GM21447 (cell line): ENCODE results near the gene TNFAIP2.
A peak's percentile ranks its signal among the peaks of the same experiment; 100 is the strongest.

Experiments used
- ATAC-seq: cut with Tn5 transposase; IDR thresholded peaks from one replicate; pipeline ENCODE4 v1.9.1; 2021; ENCODE audit not compliant: unreplicated experiment

TNFAIP2 gene

DNA sequence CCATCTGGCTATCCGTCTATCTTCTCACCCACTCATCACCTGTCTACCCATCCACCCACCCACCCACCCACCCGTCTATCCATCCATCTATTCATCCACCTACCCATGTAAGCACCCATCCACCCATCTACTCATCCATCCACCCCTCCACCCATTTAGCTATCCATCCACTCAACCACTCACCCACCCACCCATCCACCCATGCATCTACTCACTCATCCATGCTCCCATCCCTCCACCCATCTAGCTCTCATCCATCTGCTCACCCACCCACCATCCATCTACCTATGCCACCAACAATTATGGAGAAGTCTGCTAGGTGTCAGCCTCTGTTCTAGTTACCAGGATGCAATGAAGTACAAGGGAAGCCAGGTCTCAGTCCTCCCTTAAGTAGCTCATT is 11.1 kb downstream of the TNFAIP2 start:
- ATAC-seq, result no peak

DNA sequence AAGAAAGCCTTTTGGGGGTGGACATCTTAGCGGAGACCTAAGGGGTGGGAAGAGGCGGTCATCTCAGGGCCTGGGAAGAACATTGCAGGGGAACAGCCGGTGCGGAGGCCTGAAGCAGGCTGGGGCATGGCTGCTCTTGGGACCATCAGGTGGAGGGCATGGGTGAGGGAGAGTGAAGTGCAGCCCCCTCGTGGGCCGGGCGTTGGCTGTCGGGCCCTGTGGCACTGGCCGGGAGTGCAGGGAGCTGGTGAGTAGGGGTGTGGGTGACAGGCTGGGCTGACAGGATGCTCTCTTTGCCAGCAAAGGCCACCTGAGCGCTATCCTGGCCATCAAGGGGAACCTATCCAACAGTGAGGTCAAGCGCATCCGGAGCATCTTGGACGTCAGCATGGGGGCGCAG is 11.7 kb downstream of the TNFAIP2 start:
- ATAC-seq, result no peak

DNA sequence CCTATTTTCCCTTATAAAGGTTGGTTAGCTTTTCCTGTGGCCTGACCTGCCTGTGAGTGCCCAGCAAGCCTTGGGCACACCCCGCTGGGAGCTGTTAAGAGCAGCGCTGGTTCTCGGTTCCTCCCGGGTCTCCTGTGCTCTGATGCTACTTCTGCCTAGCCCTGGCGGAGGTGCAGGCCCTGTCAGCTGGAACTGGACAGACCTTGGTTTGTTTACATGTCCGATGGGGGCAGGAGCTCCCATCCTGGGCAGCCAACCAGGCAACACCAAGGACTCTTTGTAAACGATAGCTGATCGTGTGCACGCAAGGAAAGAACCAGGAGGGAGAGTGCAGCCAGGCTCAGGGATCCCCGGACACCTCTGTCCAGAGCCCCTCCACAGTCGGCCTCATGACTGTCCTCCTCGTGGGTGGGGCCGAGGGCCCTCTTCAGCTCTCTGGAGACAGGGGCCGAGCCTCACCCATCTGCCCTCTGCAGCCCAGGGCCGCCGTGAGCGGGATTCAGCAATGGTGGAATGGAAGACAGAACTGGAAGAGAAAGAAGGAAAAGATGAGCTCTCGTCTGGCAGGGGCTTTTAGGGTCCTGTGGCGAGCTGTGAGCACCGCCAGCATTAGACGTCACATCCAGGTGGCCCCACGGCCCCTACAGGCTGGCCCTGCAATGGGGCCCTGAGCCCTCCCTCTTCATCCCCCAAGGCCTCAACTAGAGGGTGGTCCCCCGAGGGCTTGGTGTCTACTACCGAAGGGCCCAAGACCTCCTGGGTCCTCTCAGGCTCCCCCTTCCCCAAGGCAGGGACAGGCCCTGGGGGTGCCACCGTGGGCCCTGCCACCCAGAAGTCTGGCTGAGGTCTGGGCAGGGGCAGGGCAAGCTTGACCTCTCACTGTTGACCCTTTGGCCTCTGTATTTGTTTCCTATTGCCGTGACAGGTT is 12.3 kb downstream of the TNFAIP2 start:
- ATAC-seq, result no peak

GRCh38 chr14:103136388-103137271 is 13.4 kb downstream of the TNFAIP2 start:
- ATAC-seq, result no peak

GRCh38 chr14:103137689-103138300 is 14.5 kb downstream of the TNFAIP2 start:
- no peak for ATAC-seq

- ATAC-seq, result no peak
These were observed 15.3 kb downstream of the TNFAIP2 start for GRCh38 chr14:103138301-103139131.

- ATAC-seq, result no peak
These were observed 16.1 kb downstream of the TNFAIP2 start for GRCh38 chr14:103139132-103140025.

DNA sequence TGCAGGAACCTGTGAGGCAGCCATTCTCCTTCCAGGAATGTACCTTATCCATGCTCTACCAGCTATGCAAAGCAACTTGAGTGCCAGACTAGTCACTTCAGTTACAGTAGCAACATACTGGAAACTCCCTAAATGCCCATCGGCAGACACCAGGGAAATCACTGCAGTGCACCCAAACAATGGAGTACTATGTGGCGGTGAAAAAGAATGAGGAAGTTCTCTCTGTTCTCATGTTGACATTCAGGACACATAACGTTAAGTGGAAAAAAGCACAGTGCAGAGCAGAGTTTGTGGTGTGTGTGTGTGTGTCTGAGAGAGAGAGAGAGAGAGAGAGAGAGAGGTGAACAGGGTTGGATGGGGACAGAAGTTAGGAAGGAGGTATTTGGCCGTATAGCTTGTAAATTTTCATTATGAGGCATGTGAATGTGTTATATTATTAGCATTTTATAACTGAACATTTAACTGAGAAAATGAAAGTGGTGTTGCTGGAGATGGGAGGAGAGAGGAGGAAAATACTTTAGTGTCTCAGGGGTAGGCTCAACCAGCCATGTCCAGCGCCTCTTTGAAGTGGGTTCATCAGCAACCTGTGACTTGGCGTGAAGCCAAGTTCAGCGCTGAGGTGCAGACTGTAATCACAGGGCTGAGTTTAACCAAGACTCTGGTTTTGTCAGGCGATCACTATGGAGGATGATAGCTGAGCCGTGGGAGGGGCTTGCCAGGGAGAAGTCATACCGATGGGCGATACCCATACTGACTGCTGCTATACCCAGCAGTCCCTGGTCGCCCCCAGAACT is 17.3 kb downstream of the TNFAIP2 start:
- ATAC-seq, result peak; percentile 65

- ATAC-seq, result no peak
These were observed 18.0 kb downstream of the TNFAIP2 start for GRCh38 chr14:103141117-103141796.

DNA sequence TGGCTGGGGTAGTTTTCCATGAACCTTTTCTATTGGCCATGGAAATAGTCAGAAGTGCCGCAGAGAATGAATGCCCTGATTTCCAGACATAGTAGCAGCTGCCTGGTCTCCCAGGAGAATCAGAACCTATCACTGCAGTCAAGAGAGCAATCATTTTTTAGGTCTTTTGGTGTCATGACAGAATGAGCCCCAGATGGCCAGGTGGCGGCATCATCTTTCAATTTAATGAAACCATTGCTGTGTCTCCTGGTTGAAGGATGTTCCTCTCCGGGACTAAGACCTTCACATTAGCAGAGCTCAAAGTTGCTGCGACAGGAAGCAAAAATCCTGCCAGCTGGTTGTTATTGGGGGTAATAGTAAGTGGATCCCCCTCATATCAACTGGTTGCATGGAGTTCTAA is 18.8 kb downstream of the TNFAIP2 start:
- ATAC-seq, result no peak

GRCh38 chr14:103142721-103143302 is 19.6 kb downstream of the TNFAIP2 start:
- ATAC-seq, result no peak

- no peak for ATAC-seq
These were observed 20.2 kb downstream of the TNFAIP2 start for GRCh38 chr14:103143506-103143905.

DNA sequence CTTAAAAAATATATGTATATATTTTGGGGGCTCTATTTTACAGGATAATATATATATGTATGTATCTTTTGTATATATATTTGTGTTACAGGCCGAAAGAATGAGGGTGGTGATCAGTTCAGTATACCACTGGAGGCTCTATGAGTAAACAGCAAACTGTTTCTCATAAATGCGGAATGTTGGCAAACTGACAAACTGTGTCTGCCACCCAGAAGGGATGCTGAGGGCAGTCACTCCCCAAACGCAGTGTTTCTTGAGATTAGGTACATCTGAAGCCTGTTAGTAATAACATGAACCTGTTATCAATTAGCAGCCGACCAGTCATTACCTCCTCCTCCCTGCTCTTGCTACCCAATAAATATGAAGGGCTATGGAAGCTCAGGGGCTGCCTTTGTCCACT is 20.8 kb downstream of the TNFAIP2 start:
- no peak for ATAC-seq

DNA sequence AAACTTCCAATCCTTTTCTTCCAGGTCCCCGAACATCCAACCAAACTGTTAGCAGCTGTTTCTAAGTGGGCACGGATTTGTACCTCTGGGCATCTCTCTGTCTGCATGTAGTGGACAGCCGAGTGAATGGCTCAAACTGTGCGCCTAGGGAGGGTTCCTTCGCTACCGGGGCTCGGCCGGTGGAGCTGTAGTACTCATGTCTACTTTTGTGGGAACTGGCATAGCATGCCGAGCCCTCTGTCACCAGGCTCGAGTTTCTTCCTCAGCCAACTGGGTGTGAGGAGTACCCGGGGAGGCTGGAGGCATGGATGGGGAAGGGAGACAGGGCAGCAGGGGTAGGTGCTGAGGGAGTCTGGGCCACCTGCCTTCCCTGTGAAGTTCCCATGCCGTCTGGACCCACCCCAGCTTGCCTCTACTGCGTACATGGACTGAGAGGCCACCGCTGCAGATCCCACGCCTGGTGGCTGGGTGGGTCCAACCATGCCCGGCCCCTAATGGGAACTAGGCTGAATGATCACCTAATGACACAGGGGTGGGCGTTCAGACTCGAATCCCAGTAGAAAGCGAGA is 23.0 kb downstream of the TNFAIP2 start:
- ATAC-seq, result no peak

GRCh38 chr14:103149351-103150237 is 26.3 kb downstream of the TNFAIP2 start:
- no peak for ATAC-seq

DNA sequence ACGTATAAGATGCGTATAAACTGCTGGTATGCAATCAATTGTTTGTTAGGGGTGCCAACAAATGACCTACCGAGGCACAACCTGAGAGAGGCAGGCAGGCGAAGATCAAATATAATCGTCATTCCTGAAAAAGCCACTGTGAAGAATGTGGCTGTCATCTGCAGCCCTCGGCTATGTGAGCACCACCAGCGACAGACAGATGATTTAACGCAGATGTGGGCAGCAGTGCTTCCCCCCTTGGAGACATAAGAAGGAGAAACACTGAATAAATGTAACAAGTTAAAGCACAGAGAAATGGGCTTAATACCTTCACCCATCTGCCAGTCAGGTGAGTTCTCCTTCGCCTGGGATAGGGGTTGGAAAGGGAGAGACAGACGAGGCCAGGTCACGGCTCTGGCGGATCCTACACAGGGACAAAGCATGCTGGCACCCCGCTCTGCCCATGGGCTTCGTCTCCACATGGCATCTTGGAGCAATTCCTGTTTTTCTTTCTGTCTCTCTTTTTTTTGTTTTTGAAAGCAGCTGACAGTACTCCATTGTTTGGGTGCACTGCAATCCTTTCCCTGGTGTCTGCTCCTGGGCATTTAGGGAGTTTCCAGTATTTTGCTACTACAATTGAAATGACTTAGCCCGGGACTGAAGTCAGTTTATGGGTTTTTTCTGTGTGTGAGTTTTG is 28.1 kb downstream of the TNFAIP2 start:
- no peak for ATAC-seq
